HepG2 (cell line): ENCODE results near the gene GGNBP2. TPM values are rescaled to one million over a fixed set of nuclear protein-coding genes. Genes with fewer than 3 reads are reported as not detected.

Experiments used
- CBX5 ChIP-seq: sonication (generic); formaldehyde crosslinking; IDR thresholded peaks from 2 replicates; pipeline ENCODE4 v1.4.0; 2020; ENCODE audit warnings: missing genetic modification reagents, borderline replicate concordance
- PHF8 ChIP-seq: sonication (generic); formaldehyde crosslinking; IDR thresholded peaks from 2 replicates; pipeline ENCODE4 v1.5.0; 2020; ENCODE audit warnings: missing genetic modification reagents
- PTBP1 ChIP-seq: fragments of 200-400 bp; formaldehyde crosslinking; IDR thresholded peaks from 2 replicates; pipeline ENCODE4 v1.6.1; 2018; ENCODE audit warnings: low read length, low read depth; ENCODE audit not compliant: poor library complexity, severe bottlenecking
- SP4 ChIP-seq: sonication (generic); formaldehyde crosslinking; IDR thresholded peaks from 2 replicates; pipeline ENCODE4 v1.8.1; 2023; ENCODE audit warnings: mild to moderate bottlenecking, missing genetic modification reagents
- SRSF9 ChIP-seq: fragments of 200-400 bp; formaldehyde crosslinking; IDR thresholded peaks from 2 replicates; pipeline ENCODE4 v1.6.1; 2018; ENCODE audit warnings: borderline replicate concordance, mild to moderate bottlenecking, low read depth, low read length; ENCODE audit not compliant: insufficient read depth, poor library complexity, severe bottlenecking
- ZNF343 ChIP-seq: sonication (generic); formaldehyde crosslinking; IDR thresholded peaks from 2 replicates; pipeline ENCODE4 v1.4.0; 2020; ENCODE audit warnings: mild to moderate bottlenecking, missing genetic modification reagents
- ZSCAN20 ChIP-seq: sonication (generic); formaldehyde crosslinking; IDR thresholded peaks from 2 replicates; pipeline ENCODE4 v1.4.0; 2020; ENCODE audit warnings: missing genetic modification reagents, mild to moderate bottlenecking, borderline replicate concordance
- polyA plus RNA-seq, 8 experiments: library from polyadenylated mRNA; depleted of rRNA in 3 of 8; stranded (reverse) in 7 of 8; unstranded in 1 of 8; fragments of >200 nt; fragmentation: Illumina TruSeq in 4 of 8; extraction: Trizol in 4 of 8; gene quantifications; 2 replicates each; pipeline versions ENCODE4 v1.2.1 to v1.2.3, GENCODE V29; 2011 to 2016; ENCODE audit warnings: low read depth in 4 of 8, missing spikeins in 1 of 8, mixed read lengths in 1 of 8; ENCODE audit not compliant: insufficient read depth in 1 of 8
- total RNA-seq, 5 experiments: library from RNA; depleted of rRNA; stranded (reverse); fragments of >200 nt; fragmentation: Illumina TruSeq; extraction: Trizol; gene quantifications; 2 replicates each; pipeline ENCODE4 v1.2.3, GENCODE V29; 2016; ENCODE audit warnings: low read depth in 1 of 5
- TF ChIP-seq, protein P1 (sequence below), 2 experiments: sonication (generic) in 1 of 2; formaldehyde crosslinking in 1 of 2; IDR thresholded peaks; 2 replicates each; pipeline versions ENCODE4 v1.6.1 to v1.9.0; 2014 to 2022; ENCODE audit warnings: antibody characterized with exemption in 1 of 2, borderline replicate concordance in 1 of 2, inconsistent platforms in 1 of 2, low read depth in 1 of 2, missing genetic modification reagents in 1 of 2
- TF ChIP-seq, protein P2 (sequence below), 2 experiments: fragments of 450-650 bp in 1 of 2; sonication (generic) in 1 of 2; formaldehyde crosslinking in 1 of 2; IDR thresholded peaks; 2 replicates each; pipeline versions ENCODE4 v1.6.1 to v1.8.0; 2016 to 2022; ENCODE audit warnings: antibody characterized with exemption in 1 of 2, mild to moderate bottlenecking in 1 of 2, missing genetic modification reagents in 1 of 2
- TF ChIP-seq, protein P3 (sequence below): sonication (generic); formaldehyde crosslinking; IDR thresholded peaks from 2 replicates; pipeline ENCODE4 v1.8.0; 2022; ENCODE audit warnings: missing genetic modification reagents, mild to moderate bottlenecking, borderline replicate concordance

The GGNBP2 gene
- total and polyA plus RNA-seq, 2 of the 13 experiments (the other 11 are each of a cell fraction or from before 2014, with no cell fraction given): 53.3 to 84.2 TPM

DNA sequence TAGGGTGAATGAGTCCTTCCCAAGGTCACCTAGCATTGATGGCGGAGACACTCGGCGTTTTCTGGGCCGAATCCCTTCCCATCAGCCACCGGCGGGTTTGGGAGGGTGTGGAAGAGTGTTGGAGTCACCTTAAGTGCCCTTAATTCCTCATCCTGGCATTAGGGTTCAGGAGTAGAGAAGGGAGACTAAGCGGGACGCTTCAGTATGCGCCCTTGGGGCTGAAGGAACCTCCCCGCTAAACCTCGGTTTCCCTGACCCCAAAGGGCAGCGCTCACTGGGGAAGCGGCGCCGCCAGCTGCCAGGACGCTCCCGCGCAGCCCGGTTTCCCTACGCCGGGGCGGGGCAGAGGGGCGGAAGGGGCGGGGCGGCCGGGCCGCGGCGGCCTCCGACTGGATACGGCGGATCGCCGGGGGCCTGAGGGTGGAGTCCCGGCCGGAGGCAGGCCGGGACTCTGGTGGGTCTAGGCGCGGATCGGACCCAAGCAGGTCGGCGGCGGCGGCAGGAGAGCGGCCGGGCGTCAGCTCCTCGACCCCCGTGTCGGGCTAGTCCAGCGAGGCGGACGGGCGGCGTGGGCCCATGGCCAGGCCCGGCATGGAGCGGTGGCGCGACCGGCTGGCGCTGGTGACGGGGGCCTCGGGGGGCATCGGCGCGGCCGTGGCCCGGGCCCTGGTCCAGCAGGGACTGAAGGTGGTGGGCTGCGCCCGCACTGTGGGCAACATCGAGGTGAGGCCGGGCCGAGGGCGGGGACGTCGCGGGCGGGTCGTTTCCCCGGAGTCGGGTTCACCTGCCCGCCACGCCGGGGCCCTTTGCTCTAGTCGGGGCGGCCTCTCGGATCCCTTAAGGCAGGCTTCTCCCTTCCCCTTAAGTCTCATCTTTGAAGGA lies 47.0 kb downstream of the GGNBP2 start, which contains the start of gene DHRS11 (continued):
- TF ChIP-seq, protein P1, sequence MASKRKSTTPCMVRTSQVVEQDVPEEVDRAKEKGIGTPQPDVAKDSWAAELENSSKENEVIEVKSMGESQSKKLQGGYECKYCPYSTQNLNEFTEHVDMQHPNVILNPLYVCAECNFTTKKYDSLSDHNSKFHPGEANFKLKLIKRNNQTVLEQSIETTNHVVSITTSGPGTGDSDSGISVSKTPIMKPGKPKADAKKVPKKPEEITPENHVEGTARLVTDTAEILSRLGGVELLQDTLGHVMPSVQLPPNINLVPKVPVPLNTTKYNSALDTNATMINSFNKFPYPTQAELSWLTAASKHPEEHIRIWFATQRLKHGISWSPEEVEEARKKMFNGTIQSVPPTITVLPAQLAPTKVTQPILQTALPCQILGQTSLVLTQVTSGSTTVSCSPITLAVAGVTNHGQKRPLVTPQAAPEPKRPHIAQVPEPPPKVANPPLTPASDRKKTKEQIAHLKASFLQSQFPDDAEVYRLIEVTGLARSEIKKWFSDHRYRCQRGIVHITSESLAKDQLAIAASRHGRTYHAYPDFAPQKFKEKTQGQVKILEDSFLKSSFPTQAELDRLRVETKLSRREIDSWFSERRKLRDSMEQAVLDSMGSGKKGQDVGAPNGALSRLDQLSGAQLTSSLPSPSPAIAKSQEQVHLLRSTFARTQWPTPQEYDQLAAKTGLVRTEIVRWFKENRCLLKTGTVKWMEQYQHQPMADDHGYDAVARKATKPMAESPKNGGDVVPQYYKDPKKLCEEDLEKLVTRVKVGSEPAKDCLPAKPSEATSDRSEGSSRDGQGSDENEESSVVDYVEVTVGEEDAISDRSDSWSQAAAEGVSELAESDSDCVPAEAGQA (IDR thresholded peaks at IDR 0.05; ENCODE audit: low read depth): no peak
- TF ChIP-seq, protein P1 (CRISPR knock-in tag; IDR thresholded peaks at IDR 0.05; ENCODE audit: borderline replicate concordance): no peak
- no peak for TF ChIP-seq ZSCAN20 (CRISPR knock-in tag)
- no peak for TF ChIP-seq PTBP1
- TF ChIP-seq SP4: peak; percentile 62
- TF ChIP-seq, protein P2, sequence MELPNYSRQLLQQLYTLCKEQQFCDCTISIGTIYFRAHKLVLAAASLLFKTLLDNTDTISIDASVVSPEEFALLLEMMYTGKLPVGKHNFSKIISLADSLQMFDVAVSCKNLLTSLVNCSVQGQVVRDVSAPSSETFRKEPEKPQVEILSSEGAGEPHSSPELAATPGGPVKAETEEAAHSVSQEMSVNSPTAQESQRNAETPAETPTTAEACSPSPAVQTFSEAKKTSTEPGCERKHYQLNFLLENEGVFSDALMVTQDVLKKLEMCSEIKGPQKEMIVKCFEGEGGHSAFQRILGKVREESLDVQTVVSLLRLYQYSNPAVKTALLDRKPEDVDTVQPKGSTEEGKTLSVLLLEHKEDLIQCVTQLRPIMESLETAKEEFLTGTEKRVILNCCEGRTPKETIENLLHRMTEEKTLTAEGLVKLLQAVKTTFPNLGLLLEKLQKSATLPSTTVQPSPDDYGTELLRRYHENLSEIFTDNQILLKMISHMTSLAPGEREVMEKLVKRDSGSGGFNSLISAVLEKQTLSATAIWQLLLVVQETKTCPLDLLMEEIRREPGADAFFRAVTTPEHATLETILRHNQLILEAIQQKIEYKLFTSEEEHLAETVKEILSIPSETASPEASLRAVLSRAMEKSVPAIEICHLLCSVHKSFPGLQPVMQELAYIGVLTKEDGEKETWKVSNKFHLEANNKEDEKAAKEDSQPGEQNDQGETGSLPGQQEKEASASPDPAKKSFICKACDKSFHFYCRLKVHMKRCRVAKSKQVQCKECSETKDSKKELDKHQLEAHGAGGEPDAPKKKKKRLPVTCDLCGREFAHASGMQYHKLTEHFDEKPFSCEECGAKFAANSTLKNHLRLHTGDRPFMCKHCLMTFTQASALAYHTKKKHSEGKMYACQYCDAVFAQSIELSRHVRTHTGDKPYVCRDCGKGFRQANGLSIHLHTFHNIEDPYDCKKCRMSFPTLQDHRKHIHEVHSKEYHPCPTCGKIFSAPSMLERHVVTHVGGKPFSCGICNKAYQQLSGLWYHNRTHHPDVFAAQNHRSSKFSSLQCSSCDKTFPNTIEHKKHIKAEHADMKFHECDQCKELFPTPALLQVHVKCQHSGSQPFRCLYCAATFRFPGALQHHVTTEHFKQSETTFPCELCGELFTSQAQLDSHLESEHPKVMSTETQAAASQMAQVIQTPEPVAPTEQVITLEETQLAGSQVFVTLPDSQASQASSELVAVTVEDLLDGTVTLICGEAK (IDR thresholded peaks at IDR 0.05): no peak
- TF ChIP-seq, protein P2 (CRISPR knock-in tag; IDR thresholded peaks at IDR 0.05): no peak
- TF ChIP-seq, protein P3, sequence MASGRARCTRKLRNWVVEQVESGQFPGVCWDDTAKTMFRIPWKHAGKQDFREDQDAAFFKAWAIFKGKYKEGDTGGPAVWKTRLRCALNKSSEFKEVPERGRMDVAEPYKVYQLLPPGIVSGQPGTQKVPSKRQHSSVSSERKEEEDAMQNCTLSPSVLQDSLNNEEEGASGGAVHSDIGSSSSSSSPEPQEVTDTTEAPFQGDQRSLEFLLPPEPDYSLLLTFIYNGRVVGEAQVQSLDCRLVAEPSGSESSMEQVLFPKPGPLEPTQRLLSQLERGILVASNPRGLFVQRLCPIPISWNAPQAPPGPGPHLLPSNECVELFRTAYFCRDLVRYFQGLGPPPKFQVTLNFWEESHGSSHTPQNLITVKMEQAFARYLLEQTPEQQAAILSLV (CRISPR knock-in tag): no peak
- TF ChIP-seq SRSF9: no peak
- peak; percentile 55; the same call in 1 of the 2 replicates for TF ChIP-seq PHF8
- TF ChIP-seq CBX5 (CRISPR knock-in tag): no peak
- TF ChIP-seq ZNF343 (CRISPR knock-in tag): no peak
